ENCODE measurements around the gene MFAP4.

The MFAP4 gene

GRCh38 chr17:19366637-19366972 is 20.4 kb downstream of the MFAP4 start:
- Histone ChIP-seq H2AFZ (ENCODE audit: low read depth, low read length) (no peak overlapping the region), H3K9me3 (ENCODE audit: insufficient read depth, low read length) (no peaks in the 10 kb centered on the region), H3K9ac (ENCODE audit: low read length) (no peak overlapping the region), H3K4me3 (ENCODE audit: low read length) (no peak overlapping the region), H3K4me2 (ENCODE audit: low read length) (no peak overlapping the region), H3K36me3 (replicated peaks; ENCODE audit: low read depth, low read length) (no peaks in the 10 kb centered on the region), H3K27me3 (ENCODE audit: low read depth, low read length) (no peaks in the 10 kb centered on the region), H4K20me1 (ENCODE audit: insufficient read depth, low read length) (no peaks in the 10 kb centered on the region), H3K79me2 (ENCODE audit: low read length) (no peaks in the 10 kb centered on the region), H3K27ac (ENCODE audit: low read length) (no peak overlapping the region), H3K4me1 (ENCODE audit: low read length) (0 out of 2 replicates have a peak, but pooled peaks cover 2% of the 10 kb centered on the region)
- TF ChIP-seq EZH2phosphoT487 (IDR thresholded peaks at IDR 0.05; ENCODE audit: low read depth): no peak

GRCh38 chr17:19365833-19366636 is 21.0 kb downstream of the MFAP4 start:
- Histone ChIP-seq H3K4me2 (ENCODE audit: low read length) (no peak overlapping the region), H2AFZ (ENCODE audit: low read depth, low read length) (no peak overlapping the region), H3K27me3 (ENCODE audit: low read depth, low read length) (no peaks in the 10 kb centered on the region), H3K27ac (ENCODE audit: low read length) (no peak overlapping the region), H3K9ac (ENCODE audit: low read length) (no peak overlapping the region), H3K4me1 (ENCODE audit: low read length) (0 out of 2 replicates have a peak, but pooled peaks cover 2% of the 10 kb centered on the region), H3K9me3 (ENCODE audit: insufficient read depth, low read length) (no peaks in the 10 kb centered on the region), H3K36me3 (replicated peaks; ENCODE audit: low read depth, low read length) (no peaks in the 10 kb centered on the region), H3K4me3 (ENCODE audit: low read length) (no peak overlapping the region), H4K20me1 (ENCODE audit: insufficient read depth, low read length) (no peaks in the 10 kb centered on the region), H3K79me2 (ENCODE audit: low read length) (no peaks in the 10 kb centered on the region)
- TF ChIP-seq EZH2phosphoT487 (IDR thresholded peaks at IDR 0.05; ENCODE audit: low read depth): no peak

- Histone ChIP-seq H3K27me3 (ENCODE audit: low read depth, low read length) (no peaks in the 10 kb centered on the region), H4K20me1 (ENCODE audit: insufficient read depth, low read length) (no peaks in the 10 kb centered on the region), H3K4me2 (ENCODE audit: low read length) (no peak overlapping the region), H3K4me3 (ENCODE audit: low read length) (no peak overlapping the region), H2AFZ (ENCODE audit: low read depth, low read length) (no peak overlapping the region), H3K36me3 (replicated peaks; ENCODE audit: low read depth, low read length) (no peaks in the 10 kb centered on the region), H3K79me2 (ENCODE audit: low read length) (no peaks in the 10 kb centered on the region), H3K4me1 (ENCODE audit: low read length) (no peaks in the 10 kb centered on the region), H3K27ac (ENCODE audit: low read length) (no peak overlapping the region), H3K9me3 (ENCODE audit: insufficient read depth, low read length) (no peaks in the 10 kb centered on the region), H3K9ac (ENCODE audit: low read length) (no peak overlapping the region)
- TF ChIP-seq EZH2phosphoT487 (IDR thresholded peaks at IDR 0.05; ENCODE audit: low read depth) (no peak), CTCF (IDR thresholded peaks at IDR 0.05; ENCODE audit: low read depth, low read length) (no peak)
Measured at GRCh38 chr17:19365499-19365817, 21.5 kb downstream of the MFAP4 start.

GRCh38 chr17:19364699-19365498 is 22.1 kb downstream of the MFAP4 start:
- no peaks in the 10 kb centered on the region for H3K36me3 ChIP-seq (replicated peaks; ENCODE audit: low read depth, low read length)
- no peaks in the 10 kb centered on the region for H3K9me3 ChIP-seq (ENCODE audit: insufficient read depth, low read length)
- no peak overlapping the region for H2AFZ ChIP-seq (ENCODE audit: low read depth, low read length)
- H3K4me3 ChIP-seq (ENCODE audit: low read length): no peak overlapping the region
- H3K4me1 ChIP-seq (ENCODE audit: low read length): no peaks in the 10 kb centered on the region
- TF ChIP-seq CTCF (IDR thresholded peaks at IDR 0.05; ENCODE audit: low read depth, low read length) (no peak), EZH2phosphoT487 (IDR thresholded peaks at IDR 0.05; ENCODE audit: low read depth) (no peak)
- H3K27ac ChIP-seq (ENCODE audit: low read length): no peak overlapping the region
- no peak overlapping the region for H3K9ac ChIP-seq (ENCODE audit: low read length)
- no peaks in the 10 kb centered on the region for H4K20me1 ChIP-seq (ENCODE audit: insufficient read depth, low read length)
- H3K4me2 ChIP-seq (ENCODE audit: low read length): no peak overlapping the region
- H3K79me2 ChIP-seq (ENCODE audit: low read length): no peaks in the 10 kb centered on the region
- no peaks in the 10 kb centered on the region for H3K27me3 ChIP-seq (ENCODE audit: low read depth, low read length)
